Right cardiac atrium (tissue), 5 donors: ENCODE measurements around the gene GRM1. TPM values are rescaled to one million over a fixed set of nuclear protein-coding genes. Genes with fewer than 3 reads are reported as not detected.

Experiments
- ATAC-seq, 2 donors: fragments of 200-7000 bp; cut with Tn5 transposase; one replicate each; pipeline versions ENCODE4 v1.8.0 to v1.9.1; 2020; ENCODE audit warnings: moderate library complexity in 2 of 2, mild to moderate bottlenecking in 1 of 2
- DNase-seq, 3 donors: peaks; one replicate each; pipeline ENCODE4 v3.0.0-alpha.2; 2020
- H3K27ac ChIP-seq: one replicate; pipeline ENCODE4 v1.5.1; 2013; ENCODE audit warnings: mild to moderate bottlenecking, low read length, control low read depth, moderate library complexity
- H3K27me3 ChIP-seq: one replicate; pipeline ENCODE4 v1.6.1; 2013; ENCODE audit not compliant: control insufficient read depth, insufficient read depth
- H3K4me1 ChIP-seq: one replicate; pipeline ENCODE4 v1.6.1; 2013; ENCODE audit warnings: low read length; ENCODE audit not compliant: control insufficient read depth, insufficient read depth
- H3K4me3 ChIP-seq: one replicate; pipeline ENCODE4 v1.5.1; 2013; ENCODE audit warnings: low read length, control low read depth
- H3K9me3 ChIP-seq: one replicate; pipeline ENCODE4 v1.6.1; 2013; ENCODE audit warnings: low read length; ENCODE audit not compliant: control insufficient read depth
- WGBS: extraction: QIAGEN DNeasy Blood & Tissue Kit; methylation state at CpG from one replicate; pipeline ENCODE4 v1.1.7; 2013; 5-methylcytosine and 5-hydroxymethylcytosine counted together
- intact Hi-C, 4 donors: fragments of 100-400 bp; cut with DNase I; formaldehyde crosslinking; loops; one replicate each; pipeline versions ENCODE4 v1.11.0 to v1.14.0; 2022 to 2023
- polyA plus RNA-seq: library from polyadenylated mRNA; stranded (reverse); fragments of 200-250 nt; gene quantifications from one replicate; pipeline ENCODE4 v1.2.3, GENCODE V29; 2013
- total RNA-seq, 4 donors: library from RNA; stranded (reverse); fragmentation: NEBNext Ultra II Directional; extraction: Animal tissue kit (Norgen Biotek cat#: 25700); gene quantifications; one replicate each; pipeline ENCODE4 v1.2.1, GENCODE V29; 2021
- donor health status: healthy with polysubstance abuse.
- donor health status: DM: no; HTN: yes; CAD: no.
- donor health status: DM: no; HTN: no; CAD: no.
- donor health status: DM: no; HTN: yes; CAD: no; lungs with severe emphysema.
- donor health status: DM: yes; HTN: yes; CAD: no.

GRM1 gene
- total and polyA plus RNA-seq, 5 donors: 0.02 to 0.89 (median 0.29) TPM

DNA sequence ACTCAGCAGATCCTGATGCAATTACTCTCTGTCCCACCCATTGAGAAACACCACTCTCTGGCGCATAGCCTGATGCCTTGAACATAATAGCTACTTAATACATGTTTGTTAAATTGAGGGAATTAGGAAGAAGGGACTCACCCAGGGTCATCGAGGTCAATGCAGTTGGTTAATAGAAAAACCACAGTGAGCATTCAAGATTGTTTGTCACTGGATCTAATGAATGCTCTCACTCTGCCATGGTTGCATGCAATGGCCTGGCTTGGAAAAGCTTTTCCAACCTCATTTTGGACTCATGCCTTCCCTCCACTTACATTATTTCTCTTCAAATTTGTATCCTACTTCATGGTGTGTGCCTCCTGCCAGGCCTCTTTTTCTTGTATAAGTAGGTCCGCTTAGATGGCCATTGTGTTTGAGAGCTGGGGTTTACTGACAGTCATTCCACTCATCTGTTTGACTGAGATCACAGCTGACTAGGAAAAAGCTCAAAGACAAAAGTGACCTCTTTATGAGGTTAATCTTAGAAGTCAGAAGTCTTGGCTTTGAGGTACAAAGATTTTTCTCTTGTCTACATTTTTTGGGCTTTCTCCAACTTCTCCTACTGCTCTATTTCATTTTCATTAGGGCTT lies 360.0 kb downstream of the GRM1 start:
- ATAC-seq (no peak), DNase-seq (no peak)
- 72% methylated on average over 3 of the region's 3 CpGs for WGBS
- no peak overlapping the region for H3K27ac ChIP-seq
- intact Hi-C loops: no loop called here
- no peaks in the 10 kb centered on the region for H3K27me3 ChIP-seq
- H3K9me3 ChIP-seq: no peaks in the 10 kb centered on the region
- no peak overlapping the region for H3K4me3 ChIP-seq
- no peaks in the 10 kb centered on the region for H3K4me1 ChIP-seq

DNA sequence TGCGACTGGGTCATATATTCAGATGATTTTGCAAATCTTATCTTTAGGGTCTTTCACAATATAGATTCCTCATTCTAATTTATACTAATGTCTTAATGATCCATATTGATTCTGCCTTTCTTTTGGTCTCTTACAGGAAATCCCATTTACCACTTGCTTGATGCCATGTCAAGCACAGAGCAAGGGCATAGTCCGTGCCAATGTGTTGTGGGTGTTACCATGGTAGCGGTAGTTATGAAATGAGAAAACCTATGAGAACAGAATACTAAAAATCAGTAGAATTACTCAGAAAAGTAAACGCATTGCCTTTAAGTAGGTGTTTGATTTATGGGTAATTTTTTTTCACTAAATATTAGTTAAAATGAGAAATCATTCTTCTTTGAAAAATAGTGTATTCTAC lies 360.9 kb downstream of the GRM1 start:
- intact Hi-C loops: no loop called here
- 72% methylated on average over 4 of the region's 4 CpGs for WGBS

DNA sequence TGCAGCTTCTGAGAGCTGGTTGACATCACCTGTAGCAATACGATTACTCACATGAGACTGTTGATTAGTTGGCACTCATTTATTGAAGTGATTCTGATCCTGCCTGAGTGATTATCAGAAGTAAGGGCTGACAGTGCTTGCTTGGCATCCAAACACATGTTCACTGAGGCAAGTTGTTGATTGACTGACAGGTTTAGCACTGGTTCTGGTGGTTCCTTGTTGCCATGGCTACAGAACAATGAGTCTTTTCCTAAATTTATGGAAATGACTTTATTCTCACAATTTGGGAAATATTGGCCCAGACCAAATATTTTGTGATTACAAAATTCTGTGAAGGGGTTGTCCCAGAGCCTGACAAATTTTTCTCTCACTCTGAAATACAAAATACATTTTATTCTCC lies 368.8 kb downstream of the GRM1 start:
- intact Hi-C loops: no loop called here
- no peak overlapping the region for H3K27ac ChIP-seq
- ATAC-seq (no peak), DNase-seq (no peak)
- H3K9me3 ChIP-seq: no peaks in the 10 kb centered on the region
- H3K27me3 ChIP-seq: no peaks in the 10 kb centered on the region
- no peaks in the 10 kb centered on the region for H3K4me1 ChIP-seq
- 58% methylated on average over 1 of the region's 1 CpG for WGBS
- H3K4me3 ChIP-seq: no peak overlapping the region

More for the DNA sequence above, 360.9 kb downstream of the GRM1 start:
- no peaks in the 10 kb centered on the region for H3K27me3 ChIP-seq
- ATAC-seq (no peak), DNase-seq (no peak)
- no peaks in the 10 kb centered on the region for H3K4me1 ChIP-seq
- no peak overlapping the region for H3K4me3 ChIP-seq
- H3K9me3 ChIP-seq: no peaks in the 10 kb centered on the region
- H3K27ac ChIP-seq: no peak overlapping the region

DNA sequence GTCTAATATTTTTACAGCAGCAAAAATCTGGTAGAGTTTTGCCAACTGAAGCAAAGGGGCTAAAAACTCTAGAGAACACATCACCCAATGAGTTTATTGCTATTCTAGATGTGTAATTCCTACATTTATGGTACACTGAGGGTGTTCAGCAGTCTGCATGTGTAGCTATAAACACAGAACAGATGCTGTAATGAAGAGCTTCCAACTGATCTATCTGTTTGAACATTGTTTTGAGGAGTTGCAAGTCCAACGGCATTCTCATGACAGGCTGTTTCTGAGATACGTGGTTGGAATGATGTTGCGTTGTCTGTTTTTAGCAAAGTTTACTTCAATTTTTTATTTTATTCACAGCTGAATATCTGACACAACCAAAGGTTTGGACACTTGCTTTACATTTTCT lies 373.6 kb downstream of the GRM1 start:
- Histone ChIP-seq H3K27ac (no peak overlapping the region), H3K4me3 (no peak overlapping the region), H3K4me1 (no peaks in the 10 kb centered on the region), H3K27me3 (no peaks in the 10 kb centered on the region), H3K9me3 (no peaks in the 10 kb centered on the region)
- 81% methylated on average over 3 of the region's 3 CpGs for WGBS
- ATAC-seq: no peak
- intact Hi-C loops: no loop called here
- no peak for DNase-seq

DNA sequence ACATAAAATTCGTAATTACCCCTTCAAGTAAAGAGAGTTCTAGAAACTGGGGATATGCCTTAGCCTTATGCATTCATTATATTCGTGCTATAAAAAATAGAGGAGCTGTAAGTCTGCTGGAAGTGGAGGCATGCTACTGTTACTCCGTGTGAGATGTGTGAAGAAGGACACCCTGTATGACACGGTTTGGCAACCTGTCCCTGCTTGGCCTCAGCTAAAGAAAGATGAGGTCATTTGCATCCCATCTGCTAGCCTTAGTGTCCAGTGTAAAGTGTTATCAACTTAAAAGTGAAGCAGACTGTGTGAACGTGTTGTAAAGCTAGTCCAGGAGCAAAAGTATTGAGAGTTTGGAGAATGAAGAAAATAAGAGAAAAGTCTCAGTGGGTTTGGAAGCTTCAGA lies 379.7 kb downstream of the GRM1 start:
- 42% methylated on average over 5 of the region's 5 CpGs for WGBS
- Histone ChIP-seq H3K4me3 (no peak overlapping the region), H3K9me3 (no peaks in the 10 kb centered on the region), H3K27ac (no peak overlapping the region), H3K27me3 (no peaks in the 10 kb centered on the region), H3K4me1 (no peaks in the 10 kb centered on the region)
- ATAC-seq: no peak
- intact Hi-C loops: no loop called here
- DNase-seq: no peak

DNA sequence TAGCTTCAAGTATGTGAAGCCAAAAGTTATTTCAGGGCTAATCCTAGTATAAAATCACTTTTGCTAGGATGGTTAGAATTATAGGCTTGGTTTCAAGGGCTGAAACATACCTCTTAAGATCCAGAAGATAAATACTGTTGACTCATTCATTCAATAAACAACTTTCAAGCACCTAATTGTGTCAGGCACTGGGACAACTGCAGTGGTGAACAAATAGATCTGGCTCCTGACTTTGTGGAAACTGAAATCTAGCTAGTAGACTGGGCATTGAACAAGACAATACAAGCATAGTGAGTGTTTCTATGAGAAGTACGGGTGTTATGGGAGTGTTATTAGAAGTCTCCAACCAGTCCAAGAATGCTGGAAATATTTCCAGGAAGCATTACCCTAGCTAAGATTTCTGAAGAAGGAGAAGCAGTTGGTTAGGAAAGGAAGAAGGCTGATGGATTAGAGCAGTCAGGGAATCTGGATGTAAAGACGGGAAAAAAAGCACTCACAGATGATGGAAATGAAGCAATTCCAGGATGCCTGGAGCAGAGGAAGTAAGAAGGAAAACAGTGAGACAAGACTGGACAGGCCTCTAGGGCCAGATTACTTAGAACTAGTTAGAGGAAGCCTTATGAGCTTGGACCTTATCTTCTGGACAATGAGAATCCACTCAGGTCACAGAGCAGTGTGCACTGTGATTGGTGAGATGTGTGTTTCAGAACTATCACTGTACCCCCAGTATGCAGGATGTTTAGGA lies 382.2 kb downstream of the GRM1 start:
- WGBS: 74% methylated on average over 2 of the region's 2 CpGs
- no peaks in the 10 kb centered on the region for H3K27me3 ChIP-seq
- H3K27ac ChIP-seq: no peak overlapping the region
- no peak for ATAC-seq
- no peaks in the 10 kb centered on the region for H3K4me1 ChIP-seq
- intact Hi-C loops: no loop called here
- no peak overlapping the region for H3K4me3 ChIP-seq
- no peaks in the 10 kb centered on the region for H3K9me3 ChIP-seq
- no peak for DNase-seq

DNA sequence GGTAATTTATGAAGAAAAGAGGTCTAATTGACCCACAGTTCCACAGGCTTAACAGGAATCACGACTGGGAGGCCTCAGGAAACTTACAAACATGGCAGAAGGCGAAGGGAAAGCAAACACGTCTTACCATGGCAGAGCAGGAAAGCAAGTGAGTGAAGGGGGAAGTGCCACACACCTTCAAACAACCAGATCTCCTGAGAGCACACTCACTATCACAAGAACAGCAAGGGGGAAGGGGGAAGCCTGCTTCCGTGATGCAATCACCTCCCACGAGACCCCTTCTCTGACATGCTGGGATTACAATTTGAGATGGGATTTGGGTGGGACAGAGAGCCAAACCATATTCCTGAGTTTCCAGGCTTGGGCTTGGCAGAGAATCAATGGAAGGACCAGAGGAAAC lies 390.7 kb downstream of the GRM1 start:
- intact Hi-C loops: no loop called here
- Histone ChIP-seq H3K27ac (no peak overlapping the region), H3K4me3 (no peak overlapping the region), H3K27me3 (no peaks in the 10 kb centered on the region), H3K9me3 (no peaks in the 10 kb centered on the region), H3K4me1 (no peaks in the 10 kb centered on the region)
- ATAC-seq: no peak
- no peak for DNase-seq
- 65% methylated on average over 5 of the region's 5 CpGs for WGBS

DNA sequence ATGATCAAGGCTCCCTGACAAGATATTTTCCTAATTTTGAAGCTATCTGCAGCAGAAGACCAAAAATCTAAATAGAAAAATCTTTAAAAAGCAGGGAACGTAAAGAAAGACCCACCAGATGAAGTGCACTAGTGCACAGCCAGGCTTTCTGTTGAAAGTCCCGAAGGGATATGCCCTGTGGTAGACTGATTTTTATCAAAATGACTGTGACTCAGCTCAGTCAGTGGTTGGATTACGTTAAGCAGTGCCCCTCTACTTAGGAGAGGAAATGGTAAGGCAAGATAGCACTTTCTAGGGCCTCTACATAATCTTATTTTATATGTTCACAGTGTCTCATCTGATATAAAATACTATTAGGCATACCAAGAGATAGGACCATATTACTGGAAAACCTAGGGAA lies 391.4 kb downstream of the GRM1 start:
- Histone ChIP-seq H3K4me1 (no peaks in the 10 kb centered on the region), H3K27ac (no peak overlapping the region), H3K9me3 (no peaks in the 10 kb centered on the region), H3K4me3 (no peak overlapping the region), H3K27me3 (no peaks in the 10 kb centered on the region)
- ATAC-seq: no peak
- 76% methylated on average over 3 of the region's 3 CpGs for WGBS
- no peak for DNase-seq
- intact Hi-C loops: no loop called here

DNA sequence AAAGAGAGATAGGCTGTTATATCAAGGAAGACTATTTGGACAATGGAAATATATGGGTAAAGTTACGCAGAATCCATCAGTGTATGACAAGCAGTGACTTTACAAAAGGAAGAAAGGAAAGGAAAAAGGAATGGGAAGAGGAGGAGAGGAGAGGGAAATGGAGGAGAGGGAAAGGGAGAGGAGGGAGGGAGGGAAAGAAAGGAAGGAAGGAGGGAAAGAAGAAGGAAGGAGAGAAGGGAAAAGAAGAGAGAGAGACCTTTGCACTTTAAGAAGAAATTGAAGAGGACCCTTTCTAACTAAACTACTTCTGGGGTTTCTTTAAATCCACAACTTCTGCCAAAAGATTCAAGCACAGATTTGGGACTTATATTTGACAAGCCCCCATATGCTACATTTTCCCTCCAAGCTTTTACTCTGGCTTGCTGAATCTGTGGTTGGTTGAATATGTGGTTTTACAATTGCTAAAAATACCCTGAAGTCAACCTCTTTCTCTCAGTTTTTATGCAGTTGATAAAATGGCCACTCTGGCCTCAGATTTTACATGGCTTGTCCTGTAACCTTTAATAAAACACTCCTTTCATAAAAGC lies 394.0 kb downstream of the GRM1 start:
- WGBS: 87% methylated on average over 1 of the region's 1 CpG
- intact Hi-C loops: no loop called here
- no peak for DNase-seq
- Histone ChIP-seq H3K9me3 (no peaks in the 10 kb centered on the region), H3K27me3 (no peaks in the 10 kb centered on the region), H3K4me1 (no peaks in the 10 kb centered on the region), H3K4me3 (no peak overlapping the region), H3K27ac (no peak overlapping the region)
- no peak for ATAC-seq

DNA sequence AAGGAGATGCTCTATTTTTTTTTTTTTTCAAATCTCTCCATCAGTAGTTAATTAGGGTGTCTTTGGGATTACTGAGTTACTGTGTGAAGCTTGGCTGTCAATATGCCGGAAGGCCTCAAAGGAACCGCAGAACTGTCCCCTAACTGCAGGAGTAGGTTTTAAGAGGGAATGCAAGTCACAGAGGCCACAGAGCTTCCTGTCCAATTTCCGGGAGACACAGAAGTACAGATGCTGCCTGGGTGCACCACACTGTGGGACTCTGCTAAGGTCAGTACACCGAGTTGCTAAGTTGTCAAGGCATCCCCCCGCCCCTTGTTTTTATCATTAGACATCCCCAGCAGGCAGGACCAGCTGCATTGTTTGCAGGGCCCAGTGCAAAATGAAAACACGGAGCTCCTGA lies 394.6 kb downstream of the GRM1 start:
- Histone ChIP-seq H3K9me3 (no peaks in the 10 kb centered on the region), H3K27ac (no peak overlapping the region), H3K4me3 (no peak overlapping the region), H3K4me1 (no peaks in the 10 kb centered on the region), H3K27me3 (no peaks in the 10 kb centered on the region)
- intact Hi-C loops: no loop called here
- ATAC-seq (no peak), DNase-seq (no peak)
- WGBS: 76% methylated on average over 6 of the region's 6 CpGs

DNA sequence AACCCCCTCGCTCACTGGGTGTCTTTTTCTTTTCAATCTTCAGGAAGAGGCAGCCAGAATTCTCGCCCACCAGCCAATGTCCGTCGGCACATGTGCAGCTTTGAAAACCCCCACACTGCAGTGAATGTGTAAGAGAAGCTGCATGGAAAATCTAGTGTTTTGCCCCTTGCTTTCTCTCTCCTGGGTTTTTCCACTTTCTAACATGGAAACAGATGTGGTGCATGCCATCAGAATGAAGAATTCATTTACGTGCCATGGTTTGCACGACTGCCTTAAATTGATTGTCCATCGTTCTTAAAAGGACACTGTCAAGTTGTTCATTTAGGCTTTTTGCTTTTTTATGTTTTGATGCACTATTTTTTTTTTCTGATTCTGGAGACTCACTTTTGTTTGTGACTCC lies 397.7 kb downstream of the GRM1 start:
- Histone ChIP-seq H3K27me3 (no peaks in the 10 kb centered on the region), H3K27ac (no peak overlapping the region), H3K4me3 (no peak overlapping the region), H3K9me3 (no peaks in the 10 kb centered on the region), H3K4me1 (no peaks in the 10 kb centered on the region)
- WGBS: 71% methylated on average over 7 of the region's 7 CpGs
- DNase-seq (no peak), ATAC-seq (no peak)
- intact Hi-C loops: no loop called here
